ENCODE results near the gene EYA2. TPM values are rescaled to one million over a fixed set of nuclear protein-coding genes. Genes with fewer than 3 reads are reported as not detected.
"Not testable (repeated sequence)": the region's sequence is repeated elsewhere in the genome, so short reads cannot be mapped to it uniquely, and the experiment has no call there.

EYA2 gene
- total RNA-seq, 2 experiments from 2014 or later = not detected

- CTCF ChIA-PET = interaction anchor here (0.6 to 6.5 kb wide), 2 partner anchors 39 to 192 kb away, joined by 3 to 53 read pairs; no protein-coding TSS in a partner anchor
- Mint-ChIP-seq H3K4me1 (ENCODE audit: low read depth) (peaks cover 10% of the 10 kb centered on the region), H3K27ac (no peak overlapping the region), H3K36me3 (ENCODE audit: low read depth) (no peaks in the 10 kb centered on the region), H3K27me3 (ENCODE audit: low read depth) (peaks cover 16% of the 10 kb centered on the region), H3K4me3 (no peak overlapping the region), H3K9me3 (no peaks in the 10 kb centered on the region)
- intact Hi-C loops (cut with micrococcal nuclease) = no loop called here
- no peak for DNase-seq
These were observed 296.5 kb downstream of the EYA2 start for GRCh38 chr20:47191074-47191673.

- no peak for DNase-seq
- peaks cover 16% of the 10 kb centered on the region for H3K27me3 Mint-ChIP-seq (ENCODE audit: low read depth)
- H3K9me3 Mint-ChIP-seq = no peaks in the 10 kb centered on the region
- CTCF ChIA-PET = interaction anchor here (6.5 kb wide), 1 partner anchor 191 kb away, joined by 53 read pairs; no protein-coding TSS in a partner anchor
- intact Hi-C loops (cut with micrococcal nuclease) = no loop called here
- no peaks in the 10 kb centered on the region for H3K36me3 Mint-ChIP-seq (ENCODE audit: low read depth)
- peaks cover 14% of the 10 kb centered on the region for H3K4me1 Mint-ChIP-seq (ENCODE audit: low read depth)
- H3K27ac Mint-ChIP-seq = no peak overlapping the region
- H3K4me3 Mint-ChIP-seq = no peak overlapping the region
These were observed 297.3 kb downstream of the EYA2 start for GRCh38 chr20:47191956-47192355.

DNA sequence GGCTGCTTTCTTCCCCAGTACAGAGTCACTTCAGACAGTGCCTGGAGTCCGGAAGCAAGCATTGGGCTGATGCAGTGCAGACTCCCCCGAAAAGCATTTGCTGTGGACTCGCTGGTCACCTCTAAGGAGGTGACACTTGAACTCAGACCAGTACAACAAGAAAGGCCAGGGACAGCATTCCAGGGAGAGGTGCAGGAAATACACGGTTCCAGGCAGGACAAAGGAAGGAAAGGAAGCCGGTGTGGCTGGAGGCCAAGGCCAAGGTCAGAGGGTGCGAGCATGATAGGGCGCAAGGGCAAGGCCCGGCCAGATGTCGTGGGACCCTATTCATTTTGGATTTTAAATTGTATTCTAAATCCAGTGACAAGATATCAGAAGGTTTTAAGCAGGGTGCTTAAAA, 300.9 kb downstream of the EYA2 start:
- DNase-seq = no peak
- no peak overlapping the region for H3K27ac Mint-ChIP-seq
- CTCF ChIA-PET = interaction anchor here (0.6 to 6.5 kb wide), 3 partner anchors 188 to 581 kb away, joined by 3 to 53 read pairs (median 4); no protein-coding TSS in a partner anchor
- no peaks in the 10 kb centered on the region for H3K9me3 Mint-ChIP-seq
- H3K4me1 Mint-ChIP-seq (ENCODE audit: low read depth) = peaks cover 13% of the 10 kb centered on the region
- H3K4me3 Mint-ChIP-seq = no peak overlapping the region
- no peaks in the 10 kb centered on the region for H3K36me3 Mint-ChIP-seq (ENCODE audit: low read depth)
- H3K27me3 Mint-ChIP-seq (ENCODE audit: low read depth) = peaks cover 3% of the 10 kb centered on the region
- intact Hi-C loops (cut with micrococcal nuclease) = loop anchor here (5.0 kb wide), 1 partner anchor 302 kb away; no protein-coding TSS in a partner anchor

DNA sequence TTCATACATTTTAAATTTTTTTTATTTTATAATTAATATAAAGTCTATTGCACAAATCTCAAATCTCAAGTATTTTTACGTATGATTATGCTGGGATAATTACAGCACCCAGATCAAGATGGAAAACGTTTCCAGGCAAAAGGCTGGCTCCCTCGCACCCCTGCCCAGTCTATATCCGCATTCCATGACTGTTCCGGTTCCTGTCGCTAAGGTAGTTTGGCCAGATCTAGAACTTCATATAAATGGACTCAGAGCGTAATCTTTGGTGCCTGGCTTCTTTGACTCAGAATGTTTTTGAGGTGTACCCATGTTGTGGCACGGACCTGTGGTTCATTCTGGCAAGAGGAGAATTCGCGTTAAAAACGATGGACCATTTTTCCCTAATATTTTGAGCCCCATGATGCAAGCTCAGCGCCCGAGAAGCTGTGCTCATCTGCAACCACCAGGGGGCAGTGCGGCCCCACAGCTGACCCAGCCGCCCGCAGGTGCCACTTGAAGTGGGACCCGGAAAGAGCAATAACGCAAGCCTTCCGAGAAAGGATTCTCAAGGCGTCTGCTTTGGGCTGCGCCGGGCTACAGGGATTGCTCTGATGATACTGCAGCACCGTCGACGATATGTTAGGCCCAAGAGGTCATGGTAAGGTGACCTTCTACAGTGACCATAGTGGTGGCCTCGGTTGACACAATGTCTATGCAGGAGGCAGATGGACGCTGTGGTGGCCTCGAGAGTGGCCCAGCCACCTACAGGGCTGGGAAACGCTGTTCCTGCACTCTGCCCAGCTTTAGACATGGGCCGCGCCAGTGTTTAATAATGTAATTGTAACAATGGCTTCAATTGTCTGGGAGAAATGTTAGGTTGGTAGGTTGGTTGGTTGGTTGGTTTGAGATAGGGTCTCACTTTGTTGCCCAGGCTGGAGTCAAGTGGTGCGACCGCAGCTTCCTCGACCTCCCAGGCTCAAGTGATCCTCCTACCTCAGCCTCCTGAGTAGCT, 301.7 kb downstream of the EYA2 start:
- Mint-ChIP-seq H3K27me3 (ENCODE audit: low read depth) (peaks cover 3% of the 10 kb centered on the region), H3K36me3 (ENCODE audit: low read depth) (no peaks in the 10 kb centered on the region), H3K27ac (no peak overlapping the region), H3K4me1 (ENCODE audit: low read depth) (peaks cover 13% of the 10 kb centered on the region), H3K9me3 (no peaks in the 10 kb centered on the region), H3K4me3 (no peak overlapping the region)
- intact Hi-C loops (cut with micrococcal nuclease) = loop anchor here (1.0 to 5.0 kb wide), 4 partner anchors 78 to 425 kb away; no protein-coding TSS in a partner anchor
- DNase-seq = peak; percentile 87
- CTCF ChIA-PET = interaction anchor here (0.6 to 7.1 kb wide), 11 partner anchors 10 to 441 kb away, joined by 3 to 113 read pairs (median 4); no protein-coding TSS in a partner anchor

DNA sequence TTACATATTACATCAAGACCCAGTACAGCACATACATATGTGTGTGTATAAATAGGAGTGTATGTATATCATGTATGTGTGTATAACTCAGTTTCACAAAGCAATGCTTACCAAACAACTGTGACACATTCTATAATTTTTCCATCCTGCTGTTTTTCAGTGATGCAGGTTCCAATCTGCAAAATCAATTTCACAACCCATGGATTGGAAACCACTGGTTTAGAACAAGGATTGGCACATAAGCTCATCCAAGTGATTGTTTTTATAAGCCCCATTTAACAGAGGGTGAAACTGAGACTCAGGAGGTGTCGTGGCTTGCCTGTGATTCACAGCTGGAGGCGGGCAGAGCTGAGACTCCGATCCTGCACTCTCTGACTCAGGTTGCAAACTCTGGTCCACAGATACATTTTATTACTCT, 303.6 kb downstream of the EYA2 start:
- CTCF ChIA-PET = interaction anchor here (0.5 to 7.1 kb wide), 7 partner anchors 17 to 462 kb away, joined by 3 to 113 read pairs (median 4); no protein-coding TSS in a partner anchor
- peaks cover 13% of the 10 kb centered on the region for H3K4me1 Mint-ChIP-seq (ENCODE audit: low read depth)
- peak; percentile 71 for DNase-seq
- H3K27ac Mint-ChIP-seq = no peak overlapping the region
- intact Hi-C loops (cut with micrococcal nuclease) = loop anchor here (5.0 kb wide), 1 partner anchor 299 kb away; no protein-coding TSS in a partner anchor
- no peaks in the 10 kb centered on the region for H3K36me3 Mint-ChIP-seq (ENCODE audit: low read depth)
- no peak overlapping the region for H3K4me3 Mint-ChIP-seq
- H3K9me3 Mint-ChIP-seq = no peaks in the 10 kb centered on the region
- no peaks in the 10 kb centered on the region for H3K27me3 Mint-ChIP-seq (ENCODE audit: low read depth)

GRCh38 chr20:47198996-47199552, 304.4 kb downstream of the EYA2 start:
- H3K4me3 Mint-ChIP-seq = no peak overlapping the region
- CTCF ChIA-PET = interaction anchor here (0.5 to 7.1 kb wide), 8 partner anchors 18 to 1019 kb away, joined by 3 to 113 read pairs (median 4); no protein-coding TSS in a partner anchor
- no peaks in the 10 kb centered on the region for H3K36me3 Mint-ChIP-seq (ENCODE audit: low read depth)
- peaks cover 13% of the 10 kb centered on the region for H3K4me1 Mint-ChIP-seq (ENCODE audit: low read depth)
- H3K9me3 Mint-ChIP-seq = no peaks in the 10 kb centered on the region
- no peak overlapping the region for H3K27ac Mint-ChIP-seq
- intact Hi-C loops (cut with micrococcal nuclease) = loop anchor here (5.0 kb wide), 1 partner anchor 298 kb away; no protein-coding TSS in a partner anchor
- no peaks in the 10 kb centered on the region for H3K27me3 Mint-ChIP-seq (ENCODE audit: low read depth)
- DNase-seq = no peak

- H3K4me1 Mint-ChIP-seq (ENCODE audit: low read depth) = peaks cover 12% of the 10 kb centered on the region
- no peak overlapping the region for H3K4me3 Mint-ChIP-seq
- intact Hi-C loops (cut with micrococcal nuclease) = no loop called here
- no peak overlapping the region for H3K27ac Mint-ChIP-seq
- no peak for DNase-seq
- CTCF ChIA-PET = interaction anchor here (0.7 to 7.1 kb wide), 2 partner anchors 52 to 183 kb away, joined by 3 to 113 read pairs; no protein-coding TSS in a partner anchor
- no peaks in the 10 kb centered on the region for H3K36me3 Mint-ChIP-seq (ENCODE audit: low read depth)
- H3K27me3 Mint-ChIP-seq (ENCODE audit: low read depth) = no peaks in the 10 kb centered on the region
- H3K9me3 Mint-ChIP-seq = no peaks in the 10 kb centered on the region
These were observed 306.6 kb downstream of the EYA2 start for GRCh38 chr20:47201074-47201730.

DNA sequence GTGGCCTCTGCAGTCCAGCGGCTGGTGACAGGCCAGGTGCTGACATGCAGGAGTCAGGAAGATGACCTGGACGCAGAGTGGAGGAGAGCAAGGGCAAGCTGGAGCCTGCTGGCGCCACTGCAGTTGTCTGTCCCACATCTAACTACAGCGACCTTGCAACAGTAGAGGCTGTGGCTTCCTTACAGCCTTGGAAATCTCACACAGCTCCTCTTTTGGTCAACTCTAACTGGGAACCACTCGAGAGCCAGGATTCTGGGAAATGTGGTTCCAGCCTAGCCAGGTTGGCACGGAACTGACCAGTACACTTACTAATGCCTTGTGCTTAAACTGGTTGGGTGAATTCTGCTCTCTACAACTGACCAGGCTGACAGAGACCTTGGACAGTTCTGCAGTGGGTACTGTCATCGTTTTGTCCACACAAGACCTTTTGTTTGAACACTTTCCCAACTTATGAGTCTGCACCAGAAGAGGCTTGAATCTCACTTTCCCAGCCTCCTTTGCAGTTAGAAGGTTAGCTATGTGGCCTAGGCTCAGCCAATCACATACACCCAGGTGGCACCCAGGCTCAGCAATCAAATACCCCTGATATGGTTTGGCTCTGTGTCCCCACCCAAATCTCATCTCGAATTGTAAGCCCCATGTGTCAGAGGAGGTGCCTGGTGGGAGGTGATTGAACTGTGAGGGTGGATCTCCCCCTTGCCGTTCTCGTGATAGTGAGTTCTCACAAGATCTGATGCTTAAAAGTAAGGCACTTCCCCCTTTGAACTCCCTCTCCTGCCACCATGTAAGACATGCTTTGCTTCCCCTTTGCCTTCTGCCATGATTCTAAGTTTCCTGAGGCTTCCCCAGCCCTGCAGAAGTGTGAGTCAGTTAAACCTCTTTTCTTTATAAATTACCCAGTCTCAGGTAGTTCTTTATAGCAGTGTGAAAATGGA, 308.4 kb downstream of the EYA2 start:
- H3K27me3 Mint-ChIP-seq (ENCODE audit: low read depth) = no peaks in the 10 kb centered on the region
- H3K4me1 Mint-ChIP-seq (ENCODE audit: low read depth) = peaks cover 7% of the 10 kb centered on the region
- no peaks in the 10 kb centered on the region for H3K9me3 Mint-ChIP-seq
- no peak overlapping the region for H3K4me3 Mint-ChIP-seq
- H3K36me3 Mint-ChIP-seq (ENCODE audit: low read depth) = no peaks in the 10 kb centered on the region
- no peak for DNase-seq
- CTCF ChIA-PET = interaction anchor here (0.6 to 7.1 kb wide), 4 partner anchors 17 to 181 kb away, joined by 3 to 113 read pairs (median 4); no protein-coding TSS in a partner anchor
- no peak overlapping the region for H3K27ac Mint-ChIP-seq
- intact Hi-C loops (cut with micrococcal nuclease) = no loop called here

DNA sequence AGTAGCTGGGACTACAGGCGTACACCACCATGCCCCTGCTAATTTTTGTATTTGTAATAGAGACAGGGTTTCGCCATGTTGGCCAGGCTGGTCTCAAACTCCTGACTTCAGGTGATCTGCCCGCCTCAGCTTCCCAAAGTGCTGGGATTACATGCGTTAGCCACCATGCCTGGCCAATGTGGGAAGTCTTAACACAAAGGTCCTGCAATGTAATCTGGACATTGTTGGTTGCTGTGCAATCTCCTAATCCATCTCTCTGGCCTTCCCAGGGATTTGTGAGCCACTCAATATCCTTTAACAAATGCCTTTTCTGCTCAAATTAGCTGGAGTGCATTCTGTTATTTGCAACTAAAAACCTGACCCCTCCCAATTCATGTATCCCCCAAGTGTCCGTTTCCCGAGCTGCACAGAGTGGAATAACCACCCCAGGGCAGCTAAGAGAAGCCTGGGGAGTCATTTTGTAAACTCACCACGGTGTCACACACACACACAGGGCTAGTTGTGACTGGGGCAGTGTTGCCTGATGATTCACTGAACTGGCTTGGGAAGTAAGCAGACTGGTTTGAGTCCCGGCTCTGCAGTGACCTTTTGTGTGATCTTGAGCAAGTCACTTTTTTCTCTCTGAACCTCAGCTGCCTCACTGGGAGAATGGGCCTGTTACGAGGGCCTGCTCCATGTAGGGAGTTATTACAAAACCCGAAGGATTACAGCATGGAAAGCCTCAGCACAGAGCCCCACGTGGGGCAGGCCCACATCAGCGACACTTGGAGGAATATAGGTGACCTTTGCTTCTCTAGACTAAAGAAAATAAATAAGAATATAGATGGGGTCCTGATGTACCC, 309.6 kb downstream of the EYA2 start:
- intact Hi-C loops (cut with micrococcal nuclease) = no loop called here
- CTCF ChIA-PET = interaction anchor here (0.9 to 2.1 kb wide), 3 partner anchors 69 to 180 kb away, joined by 3 to 9 read pairs (median 3); no protein-coding TSS in a partner anchor

GRCh38 chr20:47204850-47205122, 310.1 kb downstream of the EYA2 start:
- DNase-seq; H3K27ac Mint-ChIP-seq; H3K36me3 Mint-ChIP-seq (ENCODE audit: low read depth); intact Hi-C loops (cut with micrococcal nuclease); H3K4me1 Mint-ChIP-seq (ENCODE audit: low read depth); H3K27me3 Mint-ChIP-seq (ENCODE audit: low read depth); H3K4me3 Mint-ChIP-seq; H3K9me3 Mint-ChIP-seq: not testable (repeated sequence)
- CTCF ChIA-PET = interaction anchor here (0.7 to 2.1 kb wide), 3 partner anchors 67 to 179 kb away, joined by 4 to 9 read pairs (median 5); no protein-coding TSS in a partner anchor

More for the DNA sequence above, 309.6 kb downstream of the EYA2 start:
- no peak for DNase-seq
- Mint-ChIP-seq H3K27me3 (ENCODE audit: low read depth) (no peaks in the 10 kb centered on the region), H3K27ac (no peak overlapping the region), H3K9me3 (no peaks in the 10 kb centered on the region), H3K36me3 (ENCODE audit: low read depth) (no peaks in the 10 kb centered on the region), H3K4me1 (ENCODE audit: low read depth) (no peaks in the 10 kb centered on the region), H3K4me3 (no peak overlapping the region)

Measured in activated naive CD4-positive, alpha-beta T cell treated with anti-CD3 and anti-CD28 coated beads for 36 hours (primary cell).